ENCODE data around the gene DLG2. TPM values are rescaled to one million over a fixed set of nuclear protein-coding genes. Genes with fewer than 3 reads are reported as not detected.

Gene DLG2
- total RNA-seq, 3 donors from 2014 or later = 4.3 to 12.3 (median 6.9) TPM

- intact Hi-C loops (cut with DNase I; ENCODE audit: low total_unique reads) = no loop called here
- Histone ChIP-seq H3K4me3 (no peak overlapping the region), H3K27ac (no peak overlapping the region), H3K27me3 (no peaks in the 10 kb centered on the region), H3K36me3 (no peaks in the 10 kb centered on the region), H3K4me1 (no peaks in the 10 kb centered on the region), H3K9me3 (peaks cover 4 to 17% of the 10 kb centered on the region in 2 donors)
- no peak for DNase-seq (ENCODE audit: low spot score in 2 of 2)
- TF ChIP-seq CTCF (IDR thresholded peaks at IDR 0.05) (no peak), POLR2A (IDR thresholded peaks at IDR 0.05) (no peak), POLR2AphosphoS5 (IDR thresholded peaks at IDR 0.05) (no peak)
Observed at GRCh38 chr11:85170184-85170583, 457.0 kb downstream of the DLG2 start.

- no peak overlapping the region for H3K27ac ChIP-seq
- DNase-seq (ENCODE audit: low spot score in 2 of 2) = no peak
- no peaks in the 10 kb centered on the region for H3K4me1 ChIP-seq
- no peak for TF ChIP-seq POLR2A (IDR thresholded peaks at IDR 0.05)
- TF ChIP-seq POLR2AphosphoS5 (IDR thresholded peaks at IDR 0.05) = no peak
- TF ChIP-seq CTCF (IDR thresholded peaks at IDR 0.05) = no peak
- H3K27me3 ChIP-seq = no peaks in the 10 kb centered on the region
- intact Hi-C loops (cut with DNase I; ENCODE audit: low total_unique reads) = no loop called here
- no peaks in the 10 kb centered on the region for H3K9me3 ChIP-seq
- H3K36me3 ChIP-seq = no peaks in the 10 kb centered on the region
- H3K4me3 ChIP-seq = no peak overlapping the region
Observed at GRCh38 chr11:85167471-85167870, 459.7 kb downstream of the DLG2 start.

- no peak overlapping the region for H3K4me3 ChIP-seq
Observed at GRCh38 chr11:85167038-85167437, 460.1 kb downstream of the DLG2 start.

GRCh38 chr11:85165819-85166218, 461.3 kb downstream of the DLG2 start:
- TF ChIP-seq POLR2A (IDR thresholded peaks at IDR 0.05) = no peak
- TF ChIP-seq CTCF (IDR thresholded peaks at IDR 0.05) = no peak
- TF ChIP-seq POLR2AphosphoS5 (IDR thresholded peaks at IDR 0.05) = no peak
- Histone ChIP-seq H3K4me1 (no peaks in the 10 kb centered on the region), H3K4me3 (no peak overlapping the region), H3K36me3 (no peaks in the 10 kb centered on the region), H3K27ac (no peak overlapping the region), H3K9me3 (peaks cover 0 to 3% of the 10 kb centered on the region in 2 donors), H3K27me3 (no peaks in the 10 kb centered on the region)
- no peak for DNase-seq (ENCODE audit: low spot score in 2 of 2)
- intact Hi-C loops (cut with DNase I; ENCODE audit: low total_unique reads) = no loop called here

More at GRCh38 chr11:85167038-85167437, 460.1 kb downstream of the DLG2 start:
- Histone ChIP-seq H3K27ac (no peak overlapping the region), H3K4me1 (no peaks in the 10 kb centered on the region), H3K36me3 (no peaks in the 10 kb centered on the region), H3K27me3 (no peaks in the 10 kb centered on the region), H3K9me3 (no peaks in the 10 kb centered on the region)
- TF ChIP-seq POLR2A (IDR thresholded peaks at IDR 0.05) = no peak
- no peak for TF ChIP-seq POLR2AphosphoS5 (IDR thresholded peaks at IDR 0.05)
- TF ChIP-seq CTCF (IDR thresholded peaks at IDR 0.05) = no peak
- DNase-seq (ENCODE audit: low spot score in 2 of 2) = no peak
- intact Hi-C loops (cut with DNase I; ENCODE audit: low total_unique reads) = no loop called here

GRCh38 chr11:85164743-85165142, 462.4 kb downstream of the DLG2 start:
- Histone ChIP-seq H3K4me3 (no peak overlapping the region), H3K4me1 (no peaks in the 10 kb centered on the region), H3K27ac (no peak overlapping the region), H3K9me3 (peaks cover 0 to 5% of the 10 kb centered on the region in 2 donors), H3K36me3 (no peaks in the 10 kb centered on the region), H3K27me3 (no peaks in the 10 kb centered on the region)
- intact Hi-C loops (cut with DNase I; ENCODE audit: low total_unique reads) = no loop called here
- no peak for DNase-seq (ENCODE audit: low spot score in 2 of 2)
- TF ChIP-seq CTCF (IDR thresholded peaks at IDR 0.05) (no peak), POLR2AphosphoS5 (IDR thresholded peaks at IDR 0.05) (no peak), POLR2A (IDR thresholded peaks at IDR 0.05) (no peak)
